ENCODE results near the gene GLRB. TPM values are rescaled to one million over a fixed set of nuclear protein-coding genes. Genes with fewer than 3 reads are reported as not detected.

GLRB gene
- polyA plus RNA-seq, 2 of the 4 experiments (the other 2 are of a cell fraction), result 1.8 to 3.1 TPM

DNA sequence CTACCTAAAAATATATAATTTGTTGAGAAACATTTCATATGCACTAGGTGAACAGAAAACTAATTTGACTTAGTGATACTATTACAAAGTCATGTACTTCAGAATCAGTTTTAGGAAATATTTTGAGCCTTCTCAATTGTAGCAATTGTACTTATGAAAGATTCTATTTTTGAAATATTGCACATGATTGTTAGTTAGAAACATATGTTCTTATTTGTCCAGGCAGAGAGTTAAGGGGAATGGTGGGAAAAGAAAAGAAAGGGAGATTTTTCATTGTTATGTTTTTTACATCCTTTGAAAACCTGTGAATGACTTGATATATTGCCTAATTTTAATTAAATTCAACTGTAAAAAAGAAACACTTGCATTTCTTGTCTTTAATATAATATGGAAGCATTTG, 66.0 kb downstream of the GLRB start:
- Histone ChIP-seq H3K4me3 (no peak overlapping the region), H3K27ac (no peak overlapping the region), H3K4me1 (no peaks in the 10 kb centered on the region), H3K9me3 (no peaks in the 10 kb centered on the region), H3K4me2 (no peak overlapping the region)
- TF ChIP-seq E2F6 (IDR thresholded peaks at IDR 0.05; ENCODE audit: borderline replicate concordance, low read depth) (no peak), RAD21 (conservative IDR thresholded peaks at IDR 0.05 in 1 of 2, IDR thresholded peaks at IDR 0.05 in 1 of 2) (no peak), FOSL2 (IDR thresholded peaks at IDR 0.05) (no peak), FOSL2 (CRISPR knock-in tag; IDR thresholded peaks at IDR 0.05) (no peak), FOXS1 (CRISPR knock-in tag; IDR thresholded peaks at IDR 0.05) (no peak), POLR2A (IDR thresholded peaks at IDR 0.05; ENCODE audit: low read length) (no peak), ZSCAN20 (CRISPR knock-in tag; IDR thresholded peaks at IDR 0.05) (no peak), JUN (IDR thresholded peaks at IDR 0.05) (no peak), RFX5 (IDR thresholded peaks at IDR 0.05) (no peak), JUNB (IDR thresholded peaks at IDR 0.05) (no peak), SMC3 (IDR thresholded peaks at IDR 0.05) (no peak), NFE2L2 (conservative IDR thresholded peaks at IDR 0.05; ENCODE audit: low read length) (no peak), CBX2 (IDR thresholded peaks at IDR 0.05; ENCODE audit: borderline replicate concordance, low read depth) (no peak), KDM5A (IDR thresholded peaks at IDR 0.05) (no peak), EHF (CRISPR knock-in tag; IDR thresholded peaks at IDR 0.05) (no peak), TP53 (CRISPR knock-in tag; IDR thresholded peaks at IDR 0.05) (no peak), ZC3H11A (IDR thresholded peaks at IDR 0.05) (no peak), HOXA7 (CRISPR knock-in tag; IDR thresholded peaks at IDR 0.05) (no peak)
- TF ChIP-seq, protein P1, sequence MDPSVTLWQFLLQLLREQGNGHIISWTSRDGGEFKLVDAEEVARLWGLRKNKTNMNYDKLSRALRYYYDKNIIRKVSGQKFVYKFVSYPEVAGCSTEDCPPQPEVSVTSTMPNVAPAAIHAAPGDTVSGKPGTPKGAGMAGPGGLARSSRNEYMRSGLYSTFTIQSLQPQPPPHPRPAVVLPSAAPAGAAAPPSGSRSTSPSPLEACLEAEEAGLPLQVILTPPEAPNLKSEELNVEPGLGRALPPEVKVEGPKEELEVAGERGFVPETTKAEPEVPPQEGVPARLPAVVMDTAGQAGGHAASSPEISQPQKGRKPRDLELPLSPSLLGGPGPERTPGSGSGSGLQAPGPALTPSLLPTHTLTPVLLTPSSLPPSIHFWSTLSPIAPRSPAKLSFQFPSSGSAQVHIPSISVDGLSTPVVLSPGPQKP (IDR thresholded peaks at IDR 0.05; ENCODE audit: low read depth, low read length), result no peak
- TF ChIP-seq, protein P2, sequence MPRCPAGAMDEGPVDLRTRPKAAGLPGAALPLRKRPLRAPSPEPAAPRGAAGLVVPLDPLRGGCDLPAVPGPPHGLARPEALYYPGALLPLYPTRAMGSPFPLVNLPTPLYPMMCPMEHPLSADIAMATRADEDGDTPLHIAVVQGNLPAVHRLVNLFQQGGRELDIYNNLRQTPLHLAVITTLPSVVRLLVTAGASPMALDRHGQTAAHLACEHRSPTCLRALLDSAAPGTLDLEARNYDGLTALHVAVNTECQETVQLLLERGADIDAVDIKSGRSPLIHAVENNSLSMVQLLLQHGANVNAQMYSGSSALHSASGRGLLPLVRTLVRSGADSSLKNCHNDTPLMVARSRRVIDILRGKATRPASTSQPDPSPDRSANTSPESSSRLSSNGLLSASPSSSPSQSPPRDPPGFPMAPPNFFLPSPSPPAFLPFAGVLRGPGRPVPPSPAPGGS (IDR thresholded peaks at IDR 0.05), result no peak
- TF ChIP-seq, protein P3, sequence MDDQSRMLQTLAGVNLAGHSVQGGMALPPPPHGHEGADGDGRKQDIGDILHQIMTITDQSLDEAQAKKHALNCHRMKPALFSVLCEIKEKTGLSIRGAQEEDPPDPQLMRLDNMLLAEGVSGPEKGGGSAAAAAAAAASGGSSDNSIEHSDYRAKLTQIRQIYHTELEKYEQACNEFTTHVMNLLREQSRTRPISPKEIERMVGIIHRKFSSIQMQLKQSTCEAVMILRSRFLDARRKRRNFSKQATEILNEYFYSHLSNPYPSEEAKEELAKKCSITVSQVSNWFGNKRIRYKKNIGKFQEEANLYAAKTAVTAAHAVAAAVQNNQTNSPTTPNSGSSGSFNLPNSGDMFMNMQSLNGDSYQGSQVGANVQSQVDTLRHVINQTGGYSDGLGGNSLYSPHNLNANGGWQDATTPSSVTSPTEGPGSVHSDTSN (IDR thresholded peaks at IDR 0.05), result no peak
- ATAC-seq (no peak), FAIRE-seq (no peak), DNase-seq (ENCODE audit: low read depth in 1 of 2, low spot score in 1 of 2) (no peak)
- ChIA-PET POLR2A (no interaction called here), CTCF (no interaction called here)

DNA sequence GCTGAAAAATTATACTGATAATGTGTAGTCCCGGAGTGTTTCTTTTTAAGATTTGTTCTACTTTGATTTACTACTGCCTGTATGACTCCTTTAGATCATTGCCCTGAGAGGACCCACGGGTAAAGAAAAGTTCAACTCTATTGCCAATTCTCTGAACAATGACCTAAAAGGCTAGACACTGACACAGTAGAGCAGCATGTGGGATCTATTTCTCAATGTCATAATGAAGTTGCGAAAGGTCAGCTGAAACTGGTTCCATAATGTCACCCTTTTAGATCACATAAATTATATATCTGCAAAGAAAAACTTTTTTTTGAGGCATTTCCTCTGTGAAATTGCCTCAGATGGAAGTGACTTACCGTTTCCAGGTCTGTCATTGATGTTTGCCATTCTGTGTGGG, 67.4 kb downstream of the GLRB start:
- Histone ChIP-seq H3K4me2 (no peak overlapping the region), H3K4me3 (no peak overlapping the region), H3K4me1 (no peaks in the 10 kb centered on the region), H3K27ac (no peak overlapping the region), H3K9me3 (no peaks in the 10 kb centered on the region)
- WGBS (ENCODE audit: missing lambda C conversion rate), result 83% methylated on average over 4 of the region's 4 CpGs
- ATAC-seq (no peak), DNase-seq (ENCODE audit: low read depth in 1 of 2, low spot score in 1 of 2) (no peak), FAIRE-seq (no peak)
- TF ChIP-seq KDM1A (IDR thresholded peaks at IDR 0.05; ENCODE audit: low read depth) (no peak), CEBPB (IDR thresholded peaks at IDR 0.05) (0 out of 4 replicates have a peak, but pooled peaks of 1 of the 2 experiments have one; percentile 9), MAFK (IDR thresholded peaks at IDR 0.05; ENCODE audit: partially characterized antibody) (no peak)
- CTCF ChIA-PET, result no interaction called here
- POLR2A ChIA-PET, result no interaction called here

- Histone ChIP-seq H3K4me2 (no peak overlapping the region), H3K27ac (no peak overlapping the region), H3K9me3 (no peaks in the 10 kb centered on the region), H3K4me1 (no peaks in the 10 kb centered on the region), H3K4me3 (no peak overlapping the region)
- ChIA-PET CTCF (no interaction called here), POLR2A (no interaction called here)
- 42% methylated on average over 1 of the region's 1 CpG for WGBS (ENCODE audit: missing lambda C conversion rate)
- DNase-seq (ENCODE audit: low read depth in 1 of 2, low spot score in 1 of 2) (no peak), ATAC-seq (no peak), FAIRE-seq (no peak)
- TF ChIP-seq HEYL (CRISPR knock-in tag; IDR thresholded peaks at IDR 0.05), result no peak
- no peak for TF ChIP-seq RNF2 (IDR thresholded peaks at IDR 0.05; ENCODE audit: borderline replicate concordance, low read depth)
- no peak for TF ChIP-seq MYC (IDR thresholded peaks at IDR 0.05; ENCODE audit: borderline replicate concordance, low read length)
- TF ChIP-seq SMC3 (IDR thresholded peaks at IDR 0.05), result no peak
- TF ChIP-seq JUN (IDR thresholded peaks at IDR 0.05), result no peak
- no peak for TF ChIP-seq CHD4 (IDR thresholded peaks at IDR 0.05; ENCODE audit: borderline replicate concordance)
- TF ChIP-seq KDM1A (IDR thresholded peaks at IDR 0.05; ENCODE audit: low read depth), result no peak
- no peak for TF ChIP-seq E2F6 (IDR thresholded peaks at IDR 0.05; ENCODE audit: borderline replicate concordance, low read depth)
- no peak for TF ChIP-seq MAZ (IDR thresholded peaks at IDR 0.05; ENCODE audit: borderline replicate concordance, low read depth, low read length)
These were observed 75.8 kb downstream of the GLRB start for GRCh38 chr4:157151711-157152110.
